Fibroblast of villous mesenchyme (primary cell): ENCODE measurements around the gene HBEGF. TPM values are rescaled to one million over a fixed set of nuclear protein-coding genes. Genes with fewer than 3 reads are reported as not detected.

Experiments used
- DNase-seq: peaks from one replicate; pipeline ENCODE4 v3.0.0-alpha.2; 2010; ENCODE audit warnings: low read depth
- H3K4me3 ChIP-seq: 2 replicates; pipeline ENCODE4 v1.5.1; 2011; ENCODE audit warnings: low read depth, mild to moderate bottlenecking, low read length
- CTCF ChIP-seq: IDR thresholded peaks from 2 replicates; pipeline ENCODE4 v1.5.1; 2012; ENCODE audit warnings: low read depth, mild to moderate bottlenecking, low read length; ENCODE audit not compliant: insufficient read depth
- total RNA-seq: library from RNA; depleted of rRNA; stranded (reverse); fragments of >200 nt; gene quantifications from 2 replicates; pipeline ENCODE4 v1.2.3, GENCODE V29; 2012

The HBEGF gene
- total RNA-seq, 1 donor, result 9.5 TPM

- TF ChIP-seq CTCF, result no peak
- H3K4me3 ChIP-seq, result no peak overlapping the region
- no peak for DNase-seq
These were observed 15.9 kb upstream of the HBEGF start for GRCh38 chr5:140362311-140362710.

- H3K4me3 ChIP-seq, result no peak overlapping the region
- TF ChIP-seq CTCF, result no peak
- DNase-seq, result no peak
These were observed 15.5 kb upstream of the HBEGF start for GRCh38 chr5:140361901-140362300.

GRCh38 chr5:140360681-140361479, 14.5 kb upstream of the HBEGF start:
- DNase-seq, result no peak
- no peak overlapping the region for H3K4me3 ChIP-seq
- TF ChIP-seq CTCF, result no peak

GRCh38 chr5:140360101-140360500, 13.7 kb upstream of the HBEGF start, which contains the start of gene SLC4A9:
Gene SLC4A9, plus strand, starts transcription at chr5:140360194. Its CDS starts 43 bp downstream, at chr5:140360237.
- no peak within 1 kb of the TSS for H3K4me3 ChIP-seq
- no peak for DNase-seq
- TF ChIP-seq CTCF, result no peak

GRCh38 chr5:140358738-140359310, 12.4 kb upstream of the HBEGF start:
- peak; percentile 49 for DNase-seq
- peak; percentile 63 for TF ChIP-seq CTCF
- H3K4me3 ChIP-seq, result no peak overlapping the region

- DNase-seq, result peak; percentile 87
- peak overlapping the region; percentile 21 for H3K4me3 ChIP-seq
- peak; percentile 95 for TF ChIP-seq CTCF
These were observed 11.3 kb upstream of the HBEGF start for GRCh38 chr5:140357726-140358093.
